Occipital lobe (tissue), 2 donors: ENCODE results near the gene CYBA. TPM values are rescaled to one million over a fixed set of nuclear protein-coding genes. Genes with fewer than 3 reads are reported as not detected.

ENCODE experiments used
- DNase-seq: peaks from one replicate; lab custom pipeline; 2025; lab: John Stamatoyannopoulos, UW
- total RNA-seq: library from RNA; depleted of rRNA; stranded (reverse); fragments of >200 nt; gene quantifications from one replicate; pipeline ENCODE4 v1.2.3, GENCODE V29; 2014

The CYBA gene
- total RNA-seq, 1 donor from 2014 or later, result 17.8 TPM

- DNase-seq, result peak; percentile 97
Measured at GRCh38 chr16:88662843-88663606, 12.2 kb upstream of the CYBA start, which contains the start of gene MVD. Gene MVD, minus strand, starts transcription at chr16:88663091. Its CDS starts 11 bp downstream, at chr16:88663080.

GRCh38 chr16:88662222-88662842, 11.5 kb upstream of the CYBA start:
- no peak for DNase-seq

GRCh38 chr16:88661468-88661867, 10.6 kb upstream of the CYBA start:
- DNase-seq, result no peak

GRCh38 chr16:88659160-88659559, 8.3 kb upstream of the CYBA start:
- no peak for DNase-seq

GRCh38 chr16:88658714-88659113, 7.9 kb upstream of the CYBA start:
- DNase-seq, result no peak

GRCh38 chr16:88657371-88657770, 6.5 kb upstream of the CYBA start:
- no peak for DNase-seq

GRCh38 chr16:88656291-88656980, 5.6 kb upstream of the CYBA start:
- no peak for DNase-seq

GRCh38 chr16:88655733-88656281, 5.0 kb upstream of the CYBA start:
- no peak for DNase-seq

GRCh38 chr16:88655053-88655732, 4.3 kb upstream of the CYBA start:
- DNase-seq, result no peak

- no peak for DNase-seq
Measured at GRCh38 chr16:88654363-88655052, 3.7 kb upstream of the CYBA start.

GRCh38 chr16:88653596-88654362, 2.9 kb upstream of the CYBA start:
- no peak for DNase-seq

- DNase-seq, result no peak
Measured at GRCh38 chr16:88653101-88653500, 2.2 kb upstream of the CYBA start.

- DNase-seq, result no peak
Measured at GRCh38 chr16:88652762-88653063, 1.9 kb upstream of the CYBA start.

- DNase-seq, result no peak
Measured at GRCh38 chr16:88651989-88652761, 1.3 kb upstream of the CYBA start.

- DNase-seq, result no peak
Measured at GRCh38 chr16:88651276-88651988, 579 bp upstream of the CYBA start.

- DNase-seq, result no peak
Measured at GRCh38 chr16:88649924-88650748, 717 bp downstream of the CYBA start.

- no peak for DNase-seq
Measured at GRCh38 chr16:88649195-88649923, 1.5 kb downstream of the CYBA start.
